HEK293 (cell line): ENCODE data around the gene PTMA.

Experiments used
- BCL11A ChIP-seq: fragments of 450-650 bp; formaldehyde crosslinking; IDR thresholded peaks from 2 replicates; pipeline ENCODE4 v1.5.1; 2016; ENCODE audit warnings: low read depth, missing biosample characterization, missing genetic modification characterization
- EGR2 ChIP-seq: fragments of 450-650 bp; formaldehyde crosslinking; IDR thresholded peaks from 2 replicates; pipeline ENCODE4 v1.5.1; 2016; ENCODE audit warnings: low read depth, missing biosample characterization, missing genetic modification characterization
- GLI4 ChIP-seq: fragments of 450-650 bp; formaldehyde crosslinking; IDR thresholded peaks from 2 replicates; pipeline ENCODE4 v1.5.1; 2016; ENCODE audit warnings: missing biosample characterization, missing genetic modification characterization
- IKZF3 ChIP-seq: fragments of 450-650 bp; IDR thresholded peaks from 2 replicates; pipeline ENCODE4 v1.5.0; 2018; ENCODE audit warnings: missing biosample characterization, mild to moderate bottlenecking, missing genetic modification characterization, moderate library complexity
- MEIS1 ChIP-seq: sonication (generic); formaldehyde crosslinking; IDR thresholded peaks from 2 replicates; pipeline ENCODE4 v1.8.1; 2022; ENCODE audit warnings: missing genetic modification reagents, mild to moderate bottlenecking, borderline replicate concordance
- MZF1 ChIP-seq: fragments of 450-650 bp; formaldehyde crosslinking; IDR thresholded peaks from 2 replicates; pipeline ENCODE4 v1.5.1; 2017; ENCODE audit warnings: missing biosample characterization, missing genetic modification characterization, borderline replicate concordance
- PBX3 ChIP-seq: sonication (generic); formaldehyde crosslinking; IDR thresholded peaks from 2 replicates; pipeline ENCODE4 v1.8.1; 2022; ENCODE audit warnings: mild to moderate bottlenecking, moderate library complexity, missing genetic modification reagents
- PRDM10 ChIP-seq: fragments of 450-650 bp; formaldehyde crosslinking; IDR thresholded peaks from 2 replicates; pipeline ENCODE4 v1.5.1; 2016; ENCODE audit warnings: missing biosample characterization, missing genetic modification characterization
- PRDM4 ChIP-seq: fragments of 450-650 bp; formaldehyde crosslinking; IDR thresholded peaks from 2 replicates; pipeline ENCODE4 v1.5.1; 2017; ENCODE audit warnings: missing biosample characterization, missing genetic modification characterization
- SP2 ChIP-seq: fragments of 450-650 bp; formaldehyde crosslinking; IDR thresholded peaks from 2 replicates; pipeline ENCODE4 v1.5.1; 2016; ENCODE audit warnings: missing biosample characterization, missing genetic modification characterization
- SP3 ChIP-seq: fragments of 450-650 bp; formaldehyde crosslinking; IDR thresholded peaks from 2 replicates; pipeline ENCODE4 v1.5.1; 2016; ENCODE audit warnings: missing biosample characterization, missing genetic modification characterization
- TRIM28 ChIP-seq: IDR thresholded peaks from 2 replicates; pipeline ENCODE4 v1.6.1; 2011; ENCODE audit warnings: low read length, control low read depth, borderline replicate concordance
- ZBTB10 ChIP-seq: fragments of 450-650 bp; formaldehyde crosslinking; IDR thresholded peaks from 2 replicates; pipeline ENCODE4 v1.5.1; 2016; ENCODE audit warnings: missing biosample characterization, missing genetic modification characterization
- ZBTB21 ChIP-seq: fragments of 450-650 bp; formaldehyde crosslinking; IDR thresholded peaks from 2 replicates; pipeline ENCODE4 v1.5.1; 2017; ENCODE audit warnings: missing biosample characterization, missing genetic modification characterization
- ZBTB48 ChIP-seq: fragments of 450-650 bp; formaldehyde crosslinking; IDR thresholded peaks from 2 replicates; pipeline ENCODE4 v1.5.1; 2016; ENCODE audit warnings: missing biosample characterization, missing genetic modification characterization
- ZEB2 ChIP-seq: fragments of 450-650 bp; formaldehyde crosslinking; IDR thresholded peaks from 2 replicates; pipeline ENCODE4 v1.5.1; 2016; ENCODE audit warnings: missing biosample characterization, missing genetic modification characterization
- ZFHX2 ChIP-seq: fragments of 450-650 bp; formaldehyde crosslinking; conservative IDR thresholded peaks from 2 replicates; pipeline ENCODE4 v1.5.1; 2016; ENCODE audit warnings: missing biosample characterization, missing genetic modification characterization
- ZNF121 ChIP-seq: fragments of 450-650 bp; formaldehyde crosslinking; IDR thresholded peaks from 2 replicates; pipeline ENCODE4 v1.5.1; 2016; ENCODE audit warnings: missing biosample characterization, missing genetic modification characterization
- ZNF292 ChIP-seq: fragments of 450-650 bp; formaldehyde crosslinking; IDR thresholded peaks from 2 replicates; pipeline ENCODE4 v1.5.1; 2016; ENCODE audit warnings: low read depth, missing biosample characterization, missing genetic modification characterization, borderline replicate concordance
- ZNF335 ChIP-seq: fragments of 450-650 bp; formaldehyde crosslinking; conservative IDR thresholded peaks from 2 replicates; pipeline ENCODE4 v1.5.1; 2016; ENCODE audit warnings: missing biosample characterization, missing genetic modification characterization
- ZNF391 ChIP-seq: fragments of 450-650 bp; formaldehyde crosslinking; IDR thresholded peaks from 2 replicates; pipeline ENCODE4 v1.5.1; 2016; ENCODE audit warnings: low read depth, missing biosample characterization, missing genetic modification characterization, borderline replicate concordance
- ZNF600 ChIP-seq: fragments of 450-650 bp; formaldehyde crosslinking; IDR thresholded peaks from 2 replicates; pipeline ENCODE4 v1.5.1; 2016; ENCODE audit warnings: missing biosample characterization, missing genetic modification characterization
- ZNF664 ChIP-seq: fragments of 450-650 bp; formaldehyde crosslinking; IDR thresholded peaks from 2 replicates; pipeline ENCODE4 v1.5.1; 2016; ENCODE audit warnings: missing biosample characterization, missing genetic modification characterization
- ZNF768 ChIP-seq: fragments of 450-650 bp; formaldehyde crosslinking; IDR thresholded peaks from 2 replicates; pipeline ENCODE4 v1.5.1; 2018; ENCODE audit warnings: missing biosample characterization, mild to moderate bottlenecking, missing genetic modification characterization
- ZNF843 ChIP-seq: fragments of 450-650 bp; formaldehyde crosslinking; IDR thresholded peaks from 2 replicates; pipeline ENCODE4 v1.5.1; 2016; ENCODE audit warnings: missing biosample characterization, missing genetic modification characterization
- ZXDB ChIP-seq: fragments of 450-650 bp; formaldehyde crosslinking; IDR thresholded peaks from 2 replicates; pipeline ENCODE4 v1.5.1; 2016; ENCODE audit warnings: missing biosample characterization, missing genetic modification characterization
- TF ChIP-seq, protein P1 (sequence below): fragments of 450-650 bp; formaldehyde crosslinking; IDR thresholded peaks from 2 replicates; pipeline ENCODE4 v1.5.1; 2016; ENCODE audit warnings: missing biosample characterization, missing genetic modification characterization

PTMA gene

GRCh38 chr2:231706731-231707624 is 1.3 kb upstream of the PTMA start (continued):
- no peak for TF ChIP-seq PRDM4 (tag by site-specific recombination)
- TF ChIP-seq BCL11A = no peak
- TF ChIP-seq ZNF600 (tag by site-specific recombination) = peak; percentile 54; the same call in 1 of the 2 replicates
- peak; percentile 65; the same call in 1 of the 2 replicates for TF ChIP-seq TRIM28
- TF ChIP-seq SP2 (tag by site-specific recombination) = peak; percentile 92
- no peak for TF ChIP-seq ZNF768 (tag by site-specific recombination)
- TF ChIP-seq ZNF292 (tag by site-specific recombination) = 0 out of 2 replicates have a peak, but pooled peaks have one; percentile 5
- peak; percentile 60; the same call in 1 of the 2 replicates for TF ChIP-seq IKZF3 (tag by site-specific recombination)
- TF ChIP-seq MZF1 = peak; percentile 58
- peak; percentile 39; the same call in 1 of the 2 replicates for TF ChIP-seq ZNF664 (tag by site-specific recombination)
- peak; percentile 99 for TF ChIP-seq ZBTB10 (tag by site-specific recombination)
- TF ChIP-seq ZBTB21 = 0 out of 2 replicates have a peak, but pooled peaks have one; percentile 14
- peak; percentile 67; the same call in 1 of the 2 replicates for TF ChIP-seq GLI4 (tag by site-specific recombination)
- TF ChIP-seq PRDM10 (tag by site-specific recombination) = peak; percentile 81
- peak; percentile 86 for TF ChIP-seq ZXDB (tag by site-specific recombination)
- TF ChIP-seq ZNF335 (tag by site-specific recombination) = peak; percentile 19
- TF ChIP-seq ZFHX2 = peak; percentile 38
- TF ChIP-seq ZNF391 (tag by site-specific recombination) = peak; percentile 17; the same call in 1 of the 2 replicates
- TF ChIP-seq ZEB2 (tag by site-specific recombination) = peak; percentile 92
- TF ChIP-seq ZBTB48 (tag by site-specific recombination) = 0 out of 2 replicates have a peak, but pooled peaks have one; percentile 67
- TF ChIP-seq ZNF121 (tag by site-specific recombination) = 0 out of 2 replicates have a peak, but pooled peaks have one; percentile 12
- TF ChIP-seq EGR2 (tag by site-specific recombination) = peak; percentile 42
- peak; percentile 88 for TF ChIP-seq SP3 (tag by site-specific recombination)
- peak; percentile 97 for TF ChIP-seq PBX3 (CRISPR knock-in tag)
- TF ChIP-seq, protein P1, sequence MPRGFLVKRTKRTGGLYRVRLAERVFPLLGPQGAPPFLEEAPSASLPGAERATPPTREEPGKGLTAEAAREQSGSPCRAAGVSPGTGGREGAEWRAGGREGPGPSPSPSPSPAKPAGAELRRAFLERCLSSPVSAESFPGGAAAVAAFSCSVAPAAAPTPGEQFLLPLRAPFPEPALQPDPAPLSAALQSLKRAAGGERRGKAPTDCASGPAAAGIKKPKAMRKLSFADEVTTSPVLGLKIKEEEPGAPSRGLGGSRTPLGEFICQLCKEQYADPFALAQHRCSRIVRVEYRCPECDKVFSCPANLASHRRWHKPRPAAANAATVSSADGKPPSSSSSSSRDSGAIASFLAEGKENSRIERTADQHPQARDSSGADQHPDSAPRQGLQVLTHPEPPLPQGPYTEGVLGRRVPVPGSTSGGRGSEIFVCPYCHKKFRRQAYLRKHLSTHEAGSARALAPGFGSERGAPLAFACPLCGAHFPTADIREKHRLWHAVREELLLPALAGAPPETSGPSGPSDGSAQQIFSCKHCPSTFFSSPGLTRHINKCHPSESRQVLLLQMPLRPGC = no peak
- 0 out of 2 replicates have a peak, but pooled peaks have one; percentile 20 for TF ChIP-seq ZNF843 (tag by site-specific recombination)
- no peak for TF ChIP-seq MEIS1 (CRISPR knock-in tag)
